Ovary (tissue), 9 donors: ENCODE measurements around the gene PPP1R15B. TPM values are rescaled to one million over a fixed set of nuclear protein-coding genes. Genes with fewer than 3 reads are reported as not detected.

Experiments used
- DNase-seq, 5 donors: peaks; one replicate each; pipeline ENCODE4 v3.0.0-alpha.2; 2019 to 2020
- H3K27ac ChIP-seq, 2 donors: fragments of 200-600 bp; one replicate each; pipeline versions ENCODE4 v1.5.1 to v1.8.0; 2019 to 2022
- H3K27me3 ChIP-seq: fragments of 200-600 bp; one replicate; pipeline ENCODE4 v1.8.0; 2022
- H3K36me3 ChIP-seq: fragments of 200-600 bp; sonication (generic); one replicate; pipeline ENCODE4 v1.5.1; 2019
- H3K4me1 ChIP-seq: one replicate; pipeline ENCODE4 v1.8.1; 2013; ENCODE audit warnings: mild to moderate bottlenecking, moderate library complexity; ENCODE audit not compliant: insufficient read depth
- H3K4me3 ChIP-seq: fragments of 200-600 bp; sonication (generic); one replicate; pipeline ENCODE4 v1.5.1; 2017
- H3K9me3 ChIP-seq, 2 donors: fragments of 200-600 bp in 1 of 2; sonication (generic) in 1 of 2; one replicate each; pipeline versions ENCODE4 v1.5.1 to v1.8.1; 2013 to 2019; ENCODE audit warnings: mild to moderate bottlenecking in 1 of 2, moderate library complexity in 1 of 2
- CTCF ChIP-seq, 3 donors: fragments of 450-650 bp in 2 of 3; fragments of 200-600 bp in 1 of 3; IDR thresholded peaks; one replicate each; pipeline versions ENCODE4 v1.5.1 to v1.8.0; 2016 to 2022; ENCODE audit warnings: antibody characterized with exemption in 3 of 3, mild to moderate bottlenecking in 1 of 3
- EP300 ChIP-seq: sonication (generic); formaldehyde crosslinking; IDR thresholded peaks from one replicate; pipeline ENCODE4 v1.6.1; 2017; ENCODE audit warnings: antibody characterized with exemption
- POLR2A ChIP-seq: fragments of 450-650 bp; IDR thresholded peaks from one replicate; pipeline ENCODE4 v1.6.1; 2017; ENCODE audit warnings: antibody characterized with exemption, mild to moderate bottlenecking, moderate library complexity
- WGBS, 3 donors: extraction: QIAGEN DNeasy Blood & Tissue Kit in 1 of 3; methylation state at CpG; one replicate each; pipeline versions ENCODE4 v1.1.5 to v1.1.7; 2013 to 2017; 5-methylcytosine and 5-hydroxymethylcytosine counted together
- intact Hi-C, 4 donors: fragments of 100-400 bp; cut with DNase I; formaldehyde crosslinking; loops; one replicate each; pipeline versions ENCODE4 v1.11.0 to v1.15.1; 2022 to 2023
- polyA plus RNA-seq, 2 donors: library from polyadenylated mRNA; stranded (reverse); fragments of 200-250 nt in 1 of 2; fragments of 350-450 nt in 1 of 2; fragmentation: Illumina TruSeq in 1 of 2; extraction: RNeasy Lipid Tissue Mini Kit (QIAGEN cat#74804) in 1 of 2; gene quantifications; one replicate each; pipeline ENCODE4 v1.2.3, GENCODE V29; 2013 to 2014
- total RNA-seq, 7 donors: library from RNA; depleted of rRNA in 2 of 7; stranded (reverse); fragments of >200 nt in 2 of 7; fragmentation: NEBNext Ultra II Directional in 3 of 7; extraction: Animal tissue kit (Norgen Biotek cat#: 25700) in 3 of 7; gene quantifications; one replicate each; pipeline versions ENCODE4 v1.1.0 to v1.2.4, GENCODE V29; 2016 to 2023
- donor health status: DM: no; HTN: no; CAD: no; lungs with moderate emphysema.
- donor health status: DM: no; HTN: no; CAD: no.
- donor health status: Bipolar disorder and iron deficiency.
- donor health status: DM: yes; HTN: yes; CAD: no.
- donor health status: DM: no; HTN: no; CAD: no.
- donor health status: DM: yes; HTN: yes; CAD: no.

The PPP1R15B gene
- total and polyA plus RNA-seq, 9 donors, result 16.5 to 69.5 (median 35.4) TPM

DNA sequence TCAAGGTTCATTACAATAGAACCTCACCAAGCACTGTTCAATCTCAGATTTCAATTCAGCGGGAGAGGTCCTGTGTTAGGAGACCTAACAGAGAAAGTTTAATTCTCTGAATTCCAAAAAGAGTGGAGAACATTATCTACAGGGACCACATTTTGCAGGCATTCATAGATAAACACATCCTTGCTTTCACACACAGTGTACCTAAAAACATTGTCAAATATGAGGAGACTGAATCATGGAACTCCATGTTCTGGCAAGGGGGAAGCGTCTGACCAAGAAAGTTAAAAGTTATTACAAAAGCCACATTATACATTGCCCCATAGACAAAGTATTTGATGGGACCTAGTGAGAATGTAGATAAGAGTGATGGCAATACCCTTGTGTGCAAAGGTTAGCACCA, 21.1 kb upstream of the PPP1R15B start:
- 87 to 91% (median 87%) methylated on average over 2 of the region's 2 CpGs for WGBS, 3 donors
- no peaks in the 10 kb centered on the region for H3K36me3 ChIP-seq
- DNase-seq, result no peak
- no peak overlapping the region for H3K4me3 ChIP-seq
- no peaks in the 10 kb centered on the region for H3K9me3 ChIP-seq
- no peaks in the 10 kb centered on the region for H3K27me3 ChIP-seq
- intact Hi-C loops, result no loop called here
- no peak for TF ChIP-seq CTCF (IDR thresholded peaks at IDR 0.05)
- no peaks in the 10 kb centered on the region for H3K4me1 ChIP-seq
- no peak overlapping the region for H3K27ac ChIP-seq

- DNase-seq, result peak; percentile 73 to 88 (median 85)
- intact Hi-C loops, result loop anchor here in 3 of 4 donors (2.0 kb wide), 2 partner anchors 69 to 71 kb away; no protein-coding TSS in a partner anchor
- no peaks in the 10 kb centered on the region for H3K27me3 ChIP-seq
- TF ChIP-seq POLR2A (no peak), CTCF (IDR thresholded peaks at IDR 0.05) (peak; percentile 48 to 85 (median 78))
- 46 to 51% (median 47%) methylated on average over 13 of the region's 13 CpGs for WGBS, 3 donors
- H3K27ac ChIP-seq, result no peak overlapping the region
- H3K4me1 ChIP-seq, result no peaks in the 10 kb centered on the region
- H3K4me3 ChIP-seq, result no peak overlapping the region
- H3K36me3 ChIP-seq, result no peaks in the 10 kb centered on the region
- no peaks in the 10 kb centered on the region for H3K9me3 ChIP-seq
These were observed 19.9 kb upstream of the PPP1R15B start for GRCh38 chr1:204431310-204432184.

DNA sequence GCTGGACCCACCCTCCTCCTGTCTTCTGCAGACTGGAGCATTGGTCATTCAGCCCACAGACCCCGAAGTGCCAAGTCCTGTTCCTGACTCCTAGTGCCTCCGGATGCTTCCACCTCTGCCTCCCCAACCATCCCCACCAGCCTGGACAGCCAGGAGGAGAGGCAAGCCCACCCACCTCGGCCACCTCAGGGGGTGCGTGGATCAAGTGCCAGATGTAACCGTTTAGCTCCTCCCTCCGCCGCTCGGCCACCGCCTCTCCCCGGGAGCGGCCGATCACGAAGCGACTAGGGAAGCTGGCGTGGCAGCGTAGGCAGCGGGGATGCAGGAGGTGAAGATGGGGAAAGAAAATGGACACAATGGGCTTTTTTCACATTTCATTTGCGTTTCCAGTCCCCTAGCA, 18.1 kb upstream of the PPP1R15B start:
- Histone ChIP-seq H3K27ac (no peak overlapping the region), H3K4me3 (no peak overlapping the region), H3K36me3 (no peaks in the 10 kb centered on the region), H3K4me1 (no peaks in the 10 kb centered on the region), H3K27me3 (no peaks in the 10 kb centered on the region), H3K9me3 (no peaks in the 10 kb centered on the region)
- intact Hi-C loops, result loop anchor here in 3 of 4 donors (2.0 kb wide), 2 partner anchors 71 to 73 kb away; no protein-coding TSS in a partner anchor
- no peak for TF ChIP-seq CTCF (IDR thresholded peaks at IDR 0.05)
- no peak for TF ChIP-seq POLR2A
- no peak for TF ChIP-seq EP300
- DNase-seq, result no peak
- 85 to 87% (median 87%) methylated on average over 18 of the region's 18 CpGs for WGBS, 3 donors

GRCh38 chr1:204426971-204427701, 15.5 kb upstream of the PPP1R15B start:
- DNase-seq, result no peak
- no peak for TF ChIP-seq CTCF (IDR thresholded peaks at IDR 0.05)
- no peak for TF ChIP-seq EP300
- no peak for TF ChIP-seq POLR2A
- intact Hi-C loops, result no loop called here
- Histone ChIP-seq H3K27ac (no peak overlapping the region), H3K27me3 (no peaks in the 10 kb centered on the region), H3K4me1 (no peaks in the 10 kb centered on the region), H3K36me3 (no peaks in the 10 kb centered on the region), H3K9me3 (no peaks in the 10 kb centered on the region), H3K4me3 (no peak overlapping the region)
- WGBS, 3 donors, result 93 to 94% (median 93%) methylated on average over 9 of the region's 9 CpGs
